TTC549 (cell line): ENCODE data around the gene KRI1.
"Not testable (repeated sequence)": the region's sequence is repeated elsewhere in the genome, so short reads cannot be mapped to it uniquely, and the experiment has no call there.

ENCODE experiments used
- FAIRE-seq: peaks from 2 replicates; lab custom pipeline; 2012; peaks lifted over from hg19 to GRCh38; lab: Jason Lieb, UNC

KRI1 gene

GRCh38 chr19:10549733-10550132 lies 16.1 kb downstream of the KRI1 start:
- FAIRE-seq, result no peak

- FAIRE-seq, result no peak
Observed at GRCh38 chr19:10548746-10549276, 17.0 kb downstream of the KRI1 start.

GRCh38 chr19:10546817-10547216 lies 19.0 kb downstream of the KRI1 start:
- no peak for FAIRE-seq

- no peak for FAIRE-seq
Observed at GRCh38 chr19:10544753-10545251, 21.0 kb downstream of the KRI1 start.

- no peak for FAIRE-seq
Observed at GRCh38 chr19:10544242-10544752, 21.5 kb downstream of the KRI1 start.

- no peak for FAIRE-seq
Observed at GRCh38 chr19:10543420-10544241, 22.2 kb downstream of the KRI1 start, which contains the start of gene ATG4D. Gene ATG4D (plus strand): TSS chr19:10543904. CDS start chr19:10544091, 187 bp downstream.

GRCh38 chr19:10543059-10543419 lies 22.8 kb downstream of the KRI1 start:
- FAIRE-seq, result no peak

- not testable (repeated sequence) for FAIRE-seq
Observed at GRCh38 chr19:10539016-10539415, 26.8 kb downstream of the KRI1 start.

- no peak for FAIRE-seq
Observed at GRCh38 chr19:10538204-10538983, 27.4 kb downstream of the KRI1 start.

- FAIRE-seq, result no peak
Observed at GRCh38 chr19:10537668-10538067, 28.1 kb downstream of the KRI1 start.

GRCh38 chr19:10535613-10536012 lies 30.2 kb downstream of the KRI1 start:
- FAIRE-seq, result no peak

GRCh38 chr19:10533646-10534386 lies 32.0 kb downstream of the KRI1 start:
- FAIRE-seq, result no peak

- FAIRE-seq, result no peak
Observed at GRCh38 chr19:10532457-10532856, 33.4 kb downstream of the KRI1 start.

- not testable (repeated sequence) for FAIRE-seq
Observed at GRCh38 chr19:10526887-10527286, 38.9 kb downstream of the KRI1 start.

GRCh38 chr19:10525636-10526035 lies 40.2 kb downstream of the KRI1 start:
- no peak for FAIRE-seq

GRCh38 chr19:10523135-10523636 lies 42.6 kb downstream of the KRI1 start:
- FAIRE-seq, result no peak

GRCh38 chr19:10521461-10522171 lies 44.2 kb downstream of the KRI1 start:
- no peak for FAIRE-seq

- FAIRE-seq, result no peak
Observed at GRCh38 chr19:10520652-10521318, 45.0 kb downstream of the KRI1 start.

- FAIRE-seq, result no peak
Observed at GRCh38 chr19:10519421-10519820, 46.4 kb downstream of the KRI1 start.
